Smooth muscle cell (in vitro differentiated cells): ENCODE data around the gene TDRD6. TPM values are rescaled to one million over a fixed set of nuclear protein-coding genes. Genes with fewer than 3 reads are reported as not detected.

Experiments
- DNase-seq: peaks from one replicate; lab custom pipeline; 2025; ENCODE audit not compliant: unreplicated experiment; lab: John Stamatoyannopoulos, UW
- H2AFZ ChIP-seq: fragments of 200-600 bp; sonication (generic); 2 replicates; pipeline ENCODE4 v1.6.0; 2016; ENCODE audit warnings: antibody characterized with exemption, low read depth, mild to moderate bottlenecking
- H3F3A ChIP-seq: fragments of 200-600 bp; sonication (generic); 2 replicates; pipeline ENCODE4 v1.6.0; 2017; ENCODE audit warnings: antibody characterized with exemption, low read depth
- H3K27ac ChIP-seq: fragments of 200-600 bp; sonication (generic); 2 replicates; pipeline ENCODE4 v1.5.1; 2016; ENCODE audit warnings: low read depth, mild to moderate bottlenecking
- H3K27me3 ChIP-seq: fragments of 200-600 bp; sonication (generic); 2 replicates; pipeline ENCODE4 v1.6.1; 2016; ENCODE audit warnings: low read depth, mild to moderate bottlenecking
- H3K36me3 ChIP-seq: fragments of 200-600 bp; sonication (generic); 2 replicates; pipeline ENCODE4 v1.5.1; 2016; ENCODE audit warnings: low read depth
- H3K4me1 ChIP-seq: fragments of 200-600 bp; sonication (generic); 2 replicates; pipeline ENCODE4 v1.5.1; 2016; ENCODE audit warnings: low read depth
- H3K4me2 ChIP-seq: fragments of 200-600 bp; sonication (generic); 2 replicates; pipeline ENCODE4 v1.6.0; 2016; ENCODE audit warnings: mild to moderate bottlenecking
- H3K4me3 ChIP-seq: fragments of 200-600 bp; sonication (generic); 2 replicates; pipeline ENCODE4 v1.5.1; 2016; ENCODE audit warnings: mild to moderate bottlenecking
- H3K79me2 ChIP-seq: fragments of 200-600 bp; sonication (generic); 2 replicates; pipeline ENCODE4 v1.6.0; 2016; ENCODE audit warnings: low read depth, mild to moderate bottlenecking
- H3K9ac ChIP-seq: fragments of 200-600 bp; sonication (generic); 2 replicates; pipeline ENCODE4 v1.6.0; 2016; ENCODE audit warnings: low read depth
- H3K9me3 ChIP-seq: fragments of 200-600 bp; sonication (generic); replicated peaks from 2 replicates; pipeline ENCODE4 v1.5.1; 2016; ENCODE audit warnings: low read depth
- H4K20me1 ChIP-seq: fragments of 200-600 bp; sonication (generic); 2 replicates; pipeline ENCODE4 v1.6.0; 2016; ENCODE audit warnings: low read depth
- WGBS: methylation state at CpG from one replicate; pipeline ENCODE4 v1.1.7; 2016; ENCODE audit warnings: low lambda C conversion rate; 5-methylcytosine and 5-hydroxymethylcytosine counted together
- polyA plus RNA-seq: library from polyadenylated mRNA; unstranded; fragments of >200 nt; fragmentation: Nextera tagmentation; extraction: Ambion mirVana; gene quantifications from 2 replicates; pipeline ENCODE4 v1.2.1, GENCODE V29; 2016
- total RNA-seq: library from RNA; depleted of rRNA; stranded (reverse); fragments of >200 nt; gene quantifications from 2 replicates; pipeline ENCODE4 v1.2.3, GENCODE V29; 2014
- TF ChIP-seq, protein P1 (sequence below): fragments of 200-600 bp; sonication (generic); IDR thresholded peaks from 2 replicates; pipeline ENCODE4 v1.5.1; 2017; ENCODE audit warnings: borderline replicate concordance, mild to moderate bottlenecking, antibody characterized with exemption; ENCODE audit not compliant: insufficient read depth, poor library complexity, severe bottlenecking

The TDRD6 gene
- total and polyA plus RNA-seq, 2 experiments from 2014 or later: under 0.01 TPM; not detected in 1

DNA sequence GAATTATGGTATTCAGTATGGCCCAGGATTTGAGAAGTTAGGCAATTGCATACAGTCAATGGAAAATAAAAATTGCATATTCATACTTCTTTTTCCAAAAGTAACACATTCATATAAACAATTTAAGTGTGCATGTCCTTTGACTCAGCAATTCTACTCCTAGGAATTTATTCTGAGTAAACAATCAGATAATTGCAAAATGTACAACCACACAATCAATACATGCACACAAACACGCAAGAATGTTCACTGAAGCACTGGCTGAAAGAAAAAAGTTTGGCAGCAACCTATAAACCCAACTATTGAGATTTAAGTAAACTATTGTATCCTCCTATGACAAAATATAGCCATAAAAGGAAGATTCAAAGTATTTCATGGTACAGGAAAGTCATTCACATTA is 36.7 kb upstream of the TDRD6 start:
- Histone ChIP-seq H3K9ac (no peak overlapping the region), H4K20me1 (no peaks in the 10 kb centered on the region), H3F3A (no peaks in the 10 kb centered on the region), H3K4me1 (no peaks in the 10 kb centered on the region), H3K9me3 (no peaks in the 10 kb centered on the region), H3K36me3 (no peaks in the 10 kb centered on the region), H3K79me2 (no peaks in the 10 kb centered on the region), H3K27me3 (peaks cover 19% of the 10 kb centered on the region), H2AFZ (no peak overlapping the region), H3K4me2 (peak overlapping the region; percentile 83), H3K27ac (no peak overlapping the region), H3K4me3 (peak overlapping the region; percentile 79)
- no peak for DNase-seq
- TF ChIP-seq, protein P1, sequence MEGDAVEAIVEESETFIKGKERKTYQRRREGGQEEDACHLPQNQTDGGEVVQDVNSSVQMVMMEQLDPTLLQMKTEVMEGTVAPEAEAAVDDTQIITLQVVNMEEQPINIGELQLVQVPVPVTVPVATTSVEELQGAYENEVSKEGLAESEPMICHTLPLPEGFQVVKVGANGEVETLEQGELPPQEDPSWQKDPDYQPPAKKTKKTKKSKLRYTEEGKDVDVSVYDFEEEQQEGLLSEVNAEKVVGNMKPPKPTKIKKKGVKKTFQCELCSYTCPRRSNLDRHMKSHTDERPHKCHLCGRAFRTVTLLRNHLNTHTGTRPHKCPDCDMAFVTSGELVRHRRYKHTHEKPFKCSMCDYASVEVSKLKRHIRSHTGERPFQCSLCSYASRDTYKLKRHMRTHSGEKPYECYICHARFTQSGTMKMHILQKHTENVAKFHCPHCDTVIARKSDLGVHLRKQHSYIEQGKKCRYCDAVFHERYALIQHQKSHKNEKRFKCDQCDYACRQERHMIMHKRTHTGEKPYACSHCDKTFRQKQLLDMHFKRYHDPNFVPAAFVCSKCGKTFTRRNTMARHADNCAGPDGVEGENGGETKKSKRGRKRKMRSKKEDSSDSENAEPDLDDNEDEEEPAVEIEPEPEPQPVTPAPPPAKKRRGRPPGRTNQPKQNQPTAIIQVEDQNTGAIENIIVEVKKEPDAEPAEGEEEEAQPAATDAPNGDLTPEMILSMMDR: no peak
- 92% methylated on average over 1 of the region's 1 CpG for WGBS

DNA sequence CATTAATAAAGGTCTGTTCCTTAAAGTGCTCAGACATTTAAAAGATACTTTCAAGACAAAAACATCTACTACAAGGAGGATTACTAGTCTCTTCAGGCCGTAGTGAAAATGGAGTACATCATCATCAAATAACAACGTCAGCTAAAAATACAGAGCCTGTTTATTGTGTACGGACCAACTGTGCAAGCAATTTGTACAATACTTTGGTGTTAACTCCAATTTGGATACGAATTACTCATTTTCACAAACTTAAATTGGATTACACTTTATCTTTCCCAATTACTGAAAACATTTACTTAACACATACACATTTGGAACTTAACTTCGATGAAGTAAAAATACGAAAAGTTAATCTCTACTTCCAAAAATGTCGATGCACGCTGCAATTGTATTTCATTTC is 35.9 kb upstream of the TDRD6 start:
- peak overlapping the region; percentile 81 for H2AFZ ChIP-seq
- no peaks in the 10 kb centered on the region for H4K20me1 ChIP-seq
- peak overlapping the region; percentile 83 for H3K4me2 ChIP-seq
- no peak overlapping the region for H3K27ac ChIP-seq
- H3K4me3 ChIP-seq: peak overlapping the region; percentile 79
- no peak for DNase-seq
- H3K4me1 ChIP-seq: no peaks in the 10 kb centered on the region
- no peaks in the 10 kb centered on the region for H3F3A ChIP-seq
- H3K9ac ChIP-seq: no peak overlapping the region
- H3K9me3 ChIP-seq: no peaks in the 10 kb centered on the region
- 45% methylated on average over 8 of the region's 8 CpGs for WGBS
- H3K79me2 ChIP-seq: no peaks in the 10 kb centered on the region
- no peaks in the 10 kb centered on the region for H3K36me3 ChIP-seq
- TF ChIP-seq, protein P1: no peak
- H3K27me3 ChIP-seq: peaks cover 19% of the 10 kb centered on the region

DNA sequence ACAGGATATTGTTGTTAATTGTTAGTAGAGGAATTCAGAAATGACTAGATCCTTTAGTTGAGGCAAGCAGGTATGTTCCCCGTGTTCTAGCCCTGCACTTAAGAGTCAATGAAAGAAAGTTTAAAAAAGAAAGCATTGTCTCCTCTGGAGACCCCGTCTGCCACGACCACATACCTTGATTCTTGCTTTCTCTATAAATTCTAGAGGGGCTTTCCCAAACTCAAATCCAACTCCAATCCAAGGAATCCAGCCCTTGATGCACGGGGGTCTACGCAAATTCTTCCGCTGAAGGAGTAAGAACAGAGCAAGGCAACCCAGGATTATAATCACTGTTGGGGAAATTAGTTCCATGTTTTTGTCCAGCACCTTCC is 35.5 kb upstream of the TDRD6 start:
- H3K36me3 ChIP-seq: no peaks in the 10 kb centered on the region
- H3F3A ChIP-seq: no peaks in the 10 kb centered on the region
- peak overlapping the region; percentile 83 for H3K4me2 ChIP-seq
- DNase-seq: no peak
- no peak overlapping the region for H3K27ac ChIP-seq
- H3K9ac ChIP-seq: no peak overlapping the region
- peak overlapping the region; percentile 81 for H2AFZ ChIP-seq
- whole genome bisulfite sequencing: 1% methylated on average over 6 of the region's 6 CpGs
- H4K20me1 ChIP-seq: no peaks in the 10 kb centered on the region
- H3K4me1 ChIP-seq: no peaks in the 10 kb centered on the region
- no peaks in the 10 kb centered on the region for H3K9me3 ChIP-seq
- peaks cover 19% of the 10 kb centered on the region for H3K27me3 ChIP-seq
- H3K79me2 ChIP-seq: no peaks in the 10 kb centered on the region
- H3K4me3 ChIP-seq: peak overlapping the region; percentile 79
- TF ChIP-seq, protein P1: no peak
